ENCODE results near the gene CCDC27.

CCDC27 gene

GRCh38 chr1:3752400-3752945 lies at the start of gene CCDC27:
CCDC27 (plus strand) TSS chr1:3752450; CDS start chr1:3752482, 32 bp downstream.
- DNase-seq (ENCODE audit: low read depth in 3 of 3) = no peak

- DNase-seq (ENCODE audit: low read depth in 3 of 3) = no peak
Observed at GRCh38 chr1:3702528-3702927, 49.7 kb upstream of the CCDC27 start.

GRCh38 chr1:3702990-3703728 lies 49.1 kb upstream of the CCDC27 start:
- DNase-seq (ENCODE audit: low read depth in 3 of 3) = no peak

- DNase-seq (ENCODE audit: low read depth in 3 of 3) = no peak
Observed at GRCh38 chr1:3703786-3704371, 48.4 kb upstream of the CCDC27 start.

- no peak for DNase-seq (ENCODE audit: low read depth in 3 of 3)
Observed at GRCh38 chr1:3705341-3705950, 46.8 kb upstream of the CCDC27 start.

GRCh38 chr1:3706651-3707297 lies 45.5 kb upstream of the CCDC27 start:
- no peak for DNase-seq (ENCODE audit: low read depth in 3 of 3)

GRCh38 chr1:3707298-3707938 lies 44.8 kb upstream of the CCDC27 start:
- no peak for DNase-seq (ENCODE audit: low read depth in 3 of 3)

GRCh38 chr1:3707939-3708328 lies 44.3 kb upstream of the CCDC27 start:
- no peak for DNase-seq (ENCODE audit: low read depth in 3 of 3)

- DNase-seq (ENCODE audit: low read depth in 3 of 3) = no peak
Observed at GRCh38 chr1:3708791-3709190, 43.5 kb upstream of the CCDC27 start.

GRCh38 chr1:3710251-3710650 lies 42.0 kb upstream of the CCDC27 start:
- no peak for DNase-seq (ENCODE audit: low read depth in 3 of 3)

GRCh38 chr1:3711381-3711779 lies 40.9 kb upstream of the CCDC27 start:
- DNase-seq (ENCODE audit: low read depth in 3 of 3) = no peak

GRCh38 chr1:3711780-3712451 lies 40.3 kb upstream of the CCDC27 start:
- DNase-seq (ENCODE audit: low read depth in 3 of 3) = no peak

- no peak for DNase-seq (ENCODE audit: low read depth in 3 of 3)
Observed at GRCh38 chr1:3712573-3713535, 39.4 kb upstream of the CCDC27 start.

GRCh38 chr1:3713840-3714239 lies 38.4 kb upstream of the CCDC27 start:
- no peak for DNase-seq (ENCODE audit: low read depth in 3 of 3)

- no peak for DNase-seq (ENCODE audit: low read depth in 3 of 3)
Observed at GRCh38 chr1:3714284-3714741, 37.9 kb upstream of the CCDC27 start.

- no peak for DNase-seq (ENCODE audit: low read depth in 3 of 3)
Observed at GRCh38 chr1:3714814-3715213, 37.4 kb upstream of the CCDC27 start.

GRCh38 chr1:3716351-3716750 lies 35.9 kb upstream of the CCDC27 start:
- no peak for DNase-seq (ENCODE audit: low read depth in 3 of 3)

GRCh38 chr1:3717041-3717714 lies 35.1 kb upstream of the CCDC27 start:
- DNase-seq (ENCODE audit: low read depth in 3 of 3) = no peak

Data from stimulated activated CD4-positive, alpha-beta T cell treated with anti-CD3 and anti-CD28 coated beads, TNF-alpha, amount 100 ng/mL, for 24 hours (primary cell).